Activated CD8-positive, alpha-beta memory T cell treated with anti-CD3 and anti-CD28 coated beads for 24 hours (primary cell): Measurements from ENCODE around the gene INS.

Experiments used
- DNase-seq: peaks from one replicate; pipeline ENCODE4 v3.0.0-alpha.2; 2020

The INS gene

DNA sequence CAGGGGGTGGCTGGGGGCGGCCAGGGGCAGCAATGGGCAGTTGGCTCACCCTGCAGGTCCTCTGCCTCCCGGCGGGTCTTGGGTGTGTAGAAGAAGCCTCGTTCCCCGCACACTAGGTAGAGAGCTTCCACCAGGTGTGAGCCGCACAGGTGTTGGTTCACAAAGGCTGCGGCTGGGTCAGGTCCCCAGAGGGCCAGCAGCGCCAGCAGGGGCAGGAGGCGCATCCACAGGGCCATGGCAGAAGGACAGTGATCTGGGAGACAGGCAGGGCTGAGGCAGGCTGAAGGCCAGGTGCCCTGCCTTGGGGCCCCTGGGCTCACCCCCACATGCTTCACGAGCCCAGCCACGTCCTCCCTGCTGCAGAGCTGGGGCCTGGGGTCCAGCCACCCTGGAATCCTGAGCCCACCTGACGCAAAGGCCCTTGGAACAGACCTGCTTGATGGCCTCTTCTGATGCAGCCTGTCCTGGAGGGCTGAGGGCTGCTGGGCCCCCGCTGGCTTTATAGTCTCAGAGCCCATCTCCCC lies at the start of gene INS:
TSS of gene INS (minus strand) at position 474 of the 524 bp plus-strand sequence. CDS start at position 236, 238 bp downstream.
- DNase-seq, result no peak

DNA sequence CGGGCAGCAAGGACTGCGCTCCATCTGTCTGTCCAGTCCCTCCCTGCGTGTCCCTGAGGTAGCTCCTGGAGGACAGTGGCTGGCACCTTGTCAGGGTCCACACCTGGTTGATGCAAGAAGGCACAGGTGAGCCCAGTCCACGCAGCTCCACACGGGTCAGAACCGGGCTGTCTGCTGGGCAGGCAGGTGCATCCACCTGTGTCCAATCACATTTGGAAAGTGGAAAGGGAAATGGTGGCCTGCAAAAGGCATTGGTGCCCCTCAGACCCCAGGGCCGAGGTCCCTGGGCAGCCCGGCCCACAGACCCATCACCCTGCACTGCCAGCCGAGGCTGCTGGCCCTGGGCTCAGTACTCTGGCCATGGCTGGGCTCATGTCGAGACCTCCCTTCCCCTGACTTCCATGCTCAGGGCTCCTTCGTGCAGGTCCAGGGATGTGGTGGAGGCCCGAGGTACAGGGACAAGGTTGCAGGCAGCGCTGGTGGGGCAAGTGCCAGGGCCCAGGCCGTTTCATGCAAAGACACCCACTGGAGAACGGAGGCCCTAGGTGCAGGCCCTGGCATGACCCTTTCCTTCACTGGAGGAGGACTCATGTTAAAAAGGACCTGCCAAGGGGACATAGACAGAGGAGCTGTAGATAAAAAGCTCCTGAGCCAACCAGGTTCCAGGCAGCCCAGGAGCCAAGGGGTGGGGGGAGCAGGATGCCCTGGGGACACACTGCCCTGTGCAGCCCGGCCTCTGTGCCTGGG lies 49.5 kb upstream of the INS start:
- peak; percentile 53 for DNase-seq

DNA sequence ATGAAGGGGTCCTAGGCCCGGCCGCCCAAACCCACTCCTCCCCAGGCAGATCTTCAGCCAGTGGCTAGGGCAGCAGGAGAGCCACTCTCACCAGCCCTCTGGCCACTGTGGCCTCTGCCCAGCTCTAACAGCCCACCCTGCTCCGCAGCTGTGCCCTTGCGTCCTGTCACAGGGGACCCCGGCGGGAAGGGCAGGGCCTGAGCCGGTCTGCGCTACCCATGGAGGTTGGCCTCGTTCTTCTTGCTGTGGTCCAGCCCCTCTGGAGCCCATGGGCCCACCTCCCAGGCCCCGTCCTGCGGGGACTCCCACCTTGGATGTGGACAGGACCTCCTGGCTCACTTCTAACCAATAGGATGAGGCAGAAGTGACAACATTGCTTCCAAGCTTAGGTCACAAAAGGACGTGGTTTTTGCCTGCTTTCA lies 48.9 kb upstream of the INS start:
- DNase-seq, result peak; percentile 44

DNA sequence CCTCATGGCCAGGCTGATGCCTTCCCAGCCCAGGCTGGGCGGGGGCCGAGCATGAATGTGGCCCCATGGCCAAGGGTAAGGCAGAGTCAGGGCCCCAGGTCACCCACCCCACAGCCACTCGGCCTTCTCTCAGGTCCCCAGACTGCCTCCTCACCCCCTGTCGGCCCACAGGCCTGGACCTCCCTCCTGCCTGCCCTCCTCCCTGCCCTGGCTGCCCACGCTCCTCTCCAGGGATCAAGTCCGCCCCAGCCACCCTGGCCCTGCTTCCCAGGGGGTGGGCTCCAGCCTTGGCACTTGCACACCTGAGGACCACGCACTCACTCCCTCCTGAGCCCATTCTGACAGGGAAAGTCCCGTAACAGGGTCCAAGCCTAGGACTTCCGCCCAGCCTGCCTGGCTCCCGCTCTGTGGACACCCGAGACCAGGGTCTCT lies 48.4 kb upstream of the INS start:
- peak; percentile 47 for DNase-seq

DNA sequence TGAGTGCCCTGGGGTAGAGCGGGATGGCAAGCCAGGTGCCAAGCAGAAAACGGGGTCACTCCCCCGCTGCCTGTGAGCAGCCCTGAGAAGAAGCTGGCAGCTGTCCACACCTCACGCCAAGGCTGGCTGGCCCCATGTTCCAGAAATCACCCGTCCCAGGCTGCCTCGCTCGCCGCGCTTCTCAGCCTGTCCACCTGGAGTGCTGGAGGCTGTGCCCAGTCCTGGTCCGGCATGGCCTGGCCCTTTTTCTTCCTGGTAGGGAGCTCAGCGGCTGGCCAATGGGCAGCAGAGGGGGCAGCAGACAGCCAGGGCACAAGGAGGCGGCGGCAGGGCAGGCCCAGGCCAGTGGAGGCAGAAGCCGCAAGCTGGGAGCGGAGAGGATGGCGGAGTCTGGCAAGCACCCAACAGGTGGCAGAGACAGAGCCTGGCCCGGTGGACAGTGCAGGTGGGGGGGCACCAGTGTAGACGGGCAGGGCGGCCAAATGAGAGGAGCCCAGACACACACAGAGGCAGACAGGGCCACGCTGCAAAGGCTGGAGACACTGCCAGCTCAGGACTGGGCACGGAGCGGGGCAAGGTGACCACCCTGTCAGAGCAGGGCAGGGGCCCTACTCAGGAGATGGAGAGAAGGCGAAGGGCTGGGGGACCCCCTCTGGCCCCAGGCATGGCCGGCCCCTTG lies 47.8 kb upstream of the INS start:
- peak; percentile 40 for DNase-seq

DNA sequence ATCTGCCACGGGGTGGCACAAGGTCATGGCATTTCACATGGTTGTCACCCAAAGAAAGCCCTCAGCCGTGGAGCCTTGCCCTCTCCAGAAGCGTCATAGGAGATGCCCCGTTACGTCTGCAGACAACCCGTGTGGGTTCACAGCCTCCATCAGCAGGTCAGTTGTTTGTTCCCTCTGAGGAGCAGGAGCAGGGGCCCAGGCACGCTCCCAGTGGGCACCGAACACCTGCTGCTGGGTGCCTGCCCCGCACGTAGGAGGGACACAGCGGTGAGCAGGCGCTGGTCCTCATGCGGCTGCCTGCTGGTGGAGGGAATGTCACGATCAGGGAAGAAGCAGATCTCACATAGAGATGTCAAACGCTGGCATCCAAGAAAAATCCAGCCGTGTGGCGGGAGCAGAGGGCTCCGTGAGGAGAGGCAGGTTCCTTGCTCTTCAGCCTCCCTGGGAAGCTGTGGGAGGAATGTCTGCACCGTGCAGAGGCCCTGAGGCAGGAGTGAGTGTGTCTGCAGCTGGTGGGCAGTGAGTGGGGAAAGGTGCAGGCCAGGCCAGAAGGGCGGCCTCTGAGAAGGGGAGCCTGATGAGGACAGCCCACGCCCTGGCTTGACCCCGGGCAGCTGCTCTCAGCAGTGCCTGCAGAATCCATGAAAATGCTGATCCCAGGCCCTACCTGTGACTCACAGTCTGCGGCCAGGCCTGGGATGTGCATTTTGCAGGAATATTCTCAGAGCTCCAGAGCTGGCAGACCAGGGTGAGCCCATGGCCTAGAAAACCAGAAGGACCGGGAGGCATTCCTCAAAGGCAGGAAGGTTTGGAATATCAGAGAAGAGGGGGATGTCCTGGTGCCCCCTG lies 47.0 kb upstream of the INS start:
- DNase-seq, result peak; percentile 47

DNA sequence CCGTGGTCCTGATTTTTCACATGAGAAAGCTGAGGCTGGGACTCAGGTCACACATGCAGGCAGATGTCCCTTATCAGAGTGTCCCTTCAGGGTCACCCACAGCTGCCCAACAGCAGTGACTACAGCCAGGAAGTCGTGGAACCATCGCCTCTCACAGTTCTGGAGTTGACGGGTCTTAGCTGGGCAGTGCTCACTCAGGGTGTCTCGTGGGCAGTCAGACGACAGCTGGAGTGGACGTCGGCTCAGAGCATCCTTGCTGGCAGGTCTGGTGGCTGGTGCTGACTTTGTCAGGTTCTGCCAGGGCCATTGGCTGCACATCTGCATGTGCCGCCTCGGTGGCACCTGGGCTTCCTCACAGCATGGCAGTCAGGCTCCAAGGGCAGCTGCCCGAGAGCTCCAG lies 46.2 kb upstream of the INS start:
- peak; percentile 30 for DNase-seq

DNA sequence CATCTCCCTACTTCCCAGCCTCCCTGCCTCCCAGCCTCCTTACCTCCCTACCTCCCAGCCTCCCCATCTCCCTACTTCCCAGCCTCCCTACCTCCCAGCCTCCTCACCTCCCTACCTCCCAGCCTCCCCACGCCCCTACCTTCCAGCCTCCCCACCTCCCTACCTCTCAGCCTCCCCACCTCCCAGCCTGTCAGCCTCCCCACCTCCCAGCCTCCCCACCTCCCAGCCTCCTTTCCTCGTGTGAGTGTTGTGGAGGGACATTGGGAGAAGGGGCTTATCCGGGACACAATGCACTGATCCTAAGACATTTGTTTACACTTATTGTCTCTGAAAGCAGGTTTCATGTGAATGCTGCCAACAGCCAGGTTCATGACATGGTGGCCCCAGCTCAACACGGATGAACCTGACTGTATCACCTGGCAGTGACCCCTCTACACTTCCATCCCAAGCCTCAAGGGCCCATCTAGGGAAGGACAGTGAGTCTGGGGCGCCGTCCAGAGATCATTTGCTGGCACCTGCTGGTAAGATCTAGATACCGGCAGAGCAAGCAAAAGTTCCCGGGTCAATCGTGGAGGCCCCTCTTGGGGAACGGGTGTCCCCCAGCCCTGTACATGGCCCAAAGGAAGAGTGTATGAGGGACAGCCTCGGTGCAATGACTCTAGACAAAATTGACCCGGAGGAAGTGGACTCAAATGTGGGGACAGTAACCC lies 45.1 kb upstream of the INS start:
- peak; percentile 32 for DNase-seq

DNA sequence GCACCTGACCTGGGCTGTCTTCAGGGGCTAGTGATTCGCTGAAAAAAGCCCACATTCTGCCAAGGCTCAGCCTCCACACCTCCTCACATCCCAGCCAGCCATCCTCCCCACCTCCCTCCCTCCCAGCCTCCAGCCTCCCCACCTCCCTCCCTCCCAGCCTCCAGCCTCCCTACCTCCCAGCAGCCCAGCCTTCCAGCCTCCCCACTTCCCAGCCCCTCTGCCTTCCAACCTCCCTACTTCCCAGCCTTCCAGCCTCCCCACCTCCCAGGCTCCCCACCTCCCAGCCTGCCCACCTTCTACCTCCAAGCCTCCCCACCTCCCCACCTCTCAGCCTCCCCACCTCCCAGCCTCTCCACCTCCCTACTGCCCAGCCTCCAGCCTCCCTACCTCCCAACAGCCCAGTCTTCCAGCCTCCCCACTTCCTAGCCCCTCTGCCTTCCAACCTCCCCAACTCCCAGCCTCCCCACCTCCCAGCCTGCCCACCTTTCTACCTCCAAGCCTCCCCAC lies 44.3 kb upstream of the INS start:
- DNase-seq, result peak; percentile 21

DNA sequence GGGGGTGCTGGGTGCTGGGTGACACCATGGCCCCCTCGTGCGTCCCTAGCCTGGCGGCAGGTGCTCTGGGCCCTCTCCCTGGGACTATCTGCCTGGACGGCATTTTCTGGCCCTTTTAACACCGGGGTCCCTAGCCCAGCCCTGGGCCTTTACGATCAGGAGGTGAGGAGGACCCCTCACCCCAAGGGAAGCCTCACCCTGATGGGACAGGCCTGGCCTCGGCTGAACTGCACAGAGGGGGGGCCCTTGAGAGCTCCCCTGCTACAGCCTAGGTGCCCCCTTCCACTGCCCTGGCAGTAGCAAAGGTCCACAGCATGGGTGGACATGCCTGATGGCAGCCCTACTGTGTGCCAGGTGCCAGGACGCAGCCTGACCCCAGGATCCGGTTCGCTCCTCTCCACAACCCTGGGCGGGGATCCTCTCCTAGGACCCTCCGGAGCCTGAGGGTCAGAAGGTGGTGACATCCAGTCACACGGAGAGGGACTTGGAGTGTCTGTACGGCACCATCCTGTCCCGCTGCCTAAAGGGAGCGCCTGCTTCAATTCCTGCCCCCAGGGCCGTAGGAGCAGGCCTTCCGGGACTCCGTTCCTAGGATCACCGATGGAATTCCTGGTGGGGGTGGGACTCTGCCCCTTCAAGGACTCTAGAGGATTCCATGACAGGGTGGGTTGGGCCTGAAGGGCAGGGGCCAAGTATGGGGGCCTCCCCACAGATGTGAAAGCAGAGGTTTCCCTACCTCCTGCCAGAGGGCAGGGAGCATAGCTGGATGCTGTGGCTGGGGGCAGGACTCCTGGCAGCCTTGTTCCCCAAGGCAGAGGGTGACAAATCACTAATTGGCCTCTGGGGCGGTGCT lies 43.6 kb upstream of the INS start:
- peak; percentile 52 for DNase-seq

DNA sequence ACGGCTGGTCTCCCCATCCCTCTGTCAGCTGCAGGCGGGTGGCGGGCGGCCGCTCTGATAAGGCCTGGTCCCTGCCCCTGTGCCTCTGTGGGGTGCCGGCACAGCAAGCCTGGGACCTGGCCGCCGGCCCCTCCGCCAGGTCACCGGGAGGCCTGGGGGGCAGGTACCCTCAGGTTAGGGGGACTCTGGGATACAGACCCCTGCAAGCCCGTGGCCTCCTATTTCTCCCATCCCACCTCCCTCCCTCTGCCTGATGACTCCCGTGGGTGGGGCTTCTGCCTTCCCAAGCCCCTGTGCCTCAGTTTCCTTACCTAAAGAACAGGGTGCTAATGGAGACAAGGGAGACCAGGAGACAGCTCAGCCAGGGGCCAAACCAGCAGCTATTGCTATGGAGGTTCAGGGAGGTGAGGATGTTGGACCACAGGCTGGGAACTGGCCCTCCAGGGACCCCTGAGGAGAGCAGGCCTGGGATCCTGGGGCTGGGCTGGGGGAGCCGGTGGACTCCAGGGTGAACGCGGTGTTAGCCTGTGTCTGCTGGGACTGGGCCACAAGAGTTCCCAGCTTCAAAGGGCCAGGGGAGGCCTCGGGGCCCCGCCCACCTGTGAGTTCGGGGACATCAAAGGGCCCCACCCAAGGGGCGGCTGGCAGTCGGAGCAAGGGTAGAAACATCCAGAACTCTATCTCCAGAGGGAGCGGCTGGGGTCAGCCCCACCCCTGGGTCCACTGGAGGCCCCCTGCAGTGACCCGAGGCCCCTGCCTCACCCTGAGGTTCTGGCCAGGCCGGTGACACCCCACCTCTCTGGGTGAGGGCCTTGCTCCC lies 42.6 kb upstream of the INS start:
- no peak for DNase-seq

DNA sequence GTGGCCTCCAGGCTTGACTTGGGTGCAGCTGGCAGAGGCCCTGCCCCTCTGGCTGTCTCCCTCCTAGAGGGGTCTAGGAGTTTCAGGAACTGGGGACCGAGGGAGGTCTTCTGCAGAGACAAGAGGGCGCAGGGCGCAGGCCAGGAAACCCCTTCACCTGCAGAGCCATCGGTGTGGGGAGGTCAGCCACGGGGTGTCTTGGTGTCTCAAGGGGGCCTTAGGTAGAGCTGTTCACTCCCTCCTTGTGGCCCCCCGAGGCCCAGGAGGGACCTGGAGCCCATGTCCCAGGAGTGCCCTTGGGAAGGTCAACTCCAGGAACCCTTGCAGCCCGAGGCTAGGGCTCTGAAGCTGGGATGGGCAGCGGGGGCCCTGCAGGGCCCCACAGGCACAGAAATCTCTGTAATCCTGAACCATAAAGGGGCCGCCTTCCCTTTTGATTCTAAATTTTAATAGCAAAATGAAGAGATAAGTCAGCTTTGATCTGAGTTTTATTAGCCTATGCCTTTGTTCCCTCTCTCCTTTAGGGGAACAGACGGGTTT lies 42.0 kb upstream of the INS start:
- DNase-seq, result no peak

DNA sequence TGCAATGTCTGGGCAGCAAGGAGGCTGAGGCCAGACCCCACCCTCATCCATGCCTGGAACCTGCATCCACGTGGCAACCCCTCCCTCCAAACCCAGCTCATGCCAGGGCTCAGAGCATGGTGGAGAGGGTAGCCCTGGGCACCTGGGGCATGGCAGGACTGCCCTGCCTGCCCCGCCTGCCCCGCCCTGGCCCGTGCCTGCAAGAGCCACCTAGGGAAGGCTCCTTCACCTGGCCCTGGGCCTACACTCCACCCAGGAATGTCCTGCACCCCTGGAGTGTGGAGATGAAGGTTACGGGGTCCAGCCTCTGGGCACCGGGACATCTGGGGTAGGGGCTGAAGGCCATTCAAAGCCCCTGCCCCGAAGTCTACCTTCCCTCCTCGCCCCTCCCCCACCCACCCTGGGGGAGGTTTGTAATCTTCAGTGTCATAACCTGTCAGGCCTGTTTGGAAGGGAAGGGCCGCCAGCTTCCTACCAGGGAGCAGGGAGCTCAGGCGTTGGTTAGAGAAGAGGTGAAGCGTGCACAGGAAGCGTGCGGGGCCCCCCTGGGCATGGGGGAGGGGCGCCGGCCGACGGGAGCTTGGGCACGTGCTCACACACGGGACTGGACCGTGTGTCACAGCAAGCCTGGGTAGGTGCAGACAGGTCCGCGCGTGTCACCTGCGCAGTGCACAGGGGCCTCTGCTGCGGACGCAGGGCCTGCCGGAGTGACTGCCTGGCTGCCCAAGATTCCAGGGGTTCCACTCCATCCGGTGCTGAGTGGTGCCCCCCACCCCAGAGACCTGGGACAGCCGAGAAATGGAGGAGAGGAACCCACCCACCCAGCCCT lies 41.3 kb upstream of the INS start:
- no peak for DNase-seq

DNA sequence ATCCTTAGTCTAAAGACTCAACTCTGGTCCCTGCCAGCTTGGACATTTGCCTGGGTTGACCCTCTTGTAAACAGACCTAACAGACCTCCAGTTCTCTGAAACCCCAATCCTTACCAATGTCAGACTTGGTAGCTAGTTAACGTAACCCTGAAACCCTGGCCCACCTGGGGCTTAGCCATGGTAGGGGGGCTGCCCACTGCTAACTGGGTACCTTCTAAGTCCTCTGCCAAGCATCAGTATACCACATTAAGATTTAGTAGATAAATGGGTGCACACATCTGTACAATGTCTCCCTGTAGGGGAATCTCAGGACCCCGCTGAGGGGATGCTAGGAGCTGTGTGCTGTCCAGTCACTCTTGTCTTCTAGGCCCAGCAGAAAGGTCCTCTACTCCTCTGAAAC lies 40.5 kb upstream of the INS start:
- no peak for DNase-seq

DNA sequence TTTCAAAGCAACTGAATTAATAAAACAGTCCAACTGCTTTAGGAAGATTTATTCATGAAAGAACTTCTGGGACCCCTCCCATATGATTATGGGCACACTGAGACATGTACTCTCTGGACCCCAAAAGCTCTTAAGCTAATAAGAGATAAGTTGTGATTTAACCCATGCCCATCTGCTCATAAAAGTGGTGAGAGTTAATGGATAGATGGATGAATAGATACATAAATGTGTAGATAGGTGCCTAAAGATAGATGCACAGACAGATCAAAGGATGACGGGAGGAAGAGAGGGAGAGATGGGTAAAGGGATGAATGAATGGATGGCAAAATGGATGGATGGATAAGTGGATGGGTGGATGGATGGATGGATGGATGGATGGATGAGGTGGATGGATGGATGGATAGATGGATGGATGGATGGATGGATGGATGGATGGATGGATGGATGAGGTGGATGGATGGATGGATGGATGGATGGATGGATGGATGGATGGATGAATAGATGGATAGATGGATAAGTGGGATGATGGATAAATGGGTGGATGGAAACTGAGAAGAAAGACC lies 40.0 kb upstream of the INS start:
- DNase-seq, result no peak

DNA sequence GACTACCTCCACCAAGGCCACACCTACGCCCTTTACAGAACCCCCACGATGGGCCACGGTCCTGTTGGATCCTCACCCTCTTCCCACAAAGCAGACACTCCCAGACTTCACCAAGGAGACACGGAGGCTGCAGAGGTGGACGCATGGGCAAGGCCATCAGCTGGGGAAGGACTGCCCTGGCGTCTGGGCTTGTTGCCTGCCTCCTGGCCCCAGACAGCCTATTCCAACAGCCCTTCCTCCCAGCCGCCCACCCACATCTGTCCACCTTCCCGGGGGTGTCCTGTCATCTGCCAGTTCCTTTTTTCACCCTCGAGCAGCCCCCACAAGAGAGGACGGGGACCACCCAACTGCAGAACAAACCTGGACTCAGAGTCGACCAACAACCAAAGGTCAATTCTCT lies 39.5 kb upstream of the INS start:
- no peak for DNase-seq

DNA sequence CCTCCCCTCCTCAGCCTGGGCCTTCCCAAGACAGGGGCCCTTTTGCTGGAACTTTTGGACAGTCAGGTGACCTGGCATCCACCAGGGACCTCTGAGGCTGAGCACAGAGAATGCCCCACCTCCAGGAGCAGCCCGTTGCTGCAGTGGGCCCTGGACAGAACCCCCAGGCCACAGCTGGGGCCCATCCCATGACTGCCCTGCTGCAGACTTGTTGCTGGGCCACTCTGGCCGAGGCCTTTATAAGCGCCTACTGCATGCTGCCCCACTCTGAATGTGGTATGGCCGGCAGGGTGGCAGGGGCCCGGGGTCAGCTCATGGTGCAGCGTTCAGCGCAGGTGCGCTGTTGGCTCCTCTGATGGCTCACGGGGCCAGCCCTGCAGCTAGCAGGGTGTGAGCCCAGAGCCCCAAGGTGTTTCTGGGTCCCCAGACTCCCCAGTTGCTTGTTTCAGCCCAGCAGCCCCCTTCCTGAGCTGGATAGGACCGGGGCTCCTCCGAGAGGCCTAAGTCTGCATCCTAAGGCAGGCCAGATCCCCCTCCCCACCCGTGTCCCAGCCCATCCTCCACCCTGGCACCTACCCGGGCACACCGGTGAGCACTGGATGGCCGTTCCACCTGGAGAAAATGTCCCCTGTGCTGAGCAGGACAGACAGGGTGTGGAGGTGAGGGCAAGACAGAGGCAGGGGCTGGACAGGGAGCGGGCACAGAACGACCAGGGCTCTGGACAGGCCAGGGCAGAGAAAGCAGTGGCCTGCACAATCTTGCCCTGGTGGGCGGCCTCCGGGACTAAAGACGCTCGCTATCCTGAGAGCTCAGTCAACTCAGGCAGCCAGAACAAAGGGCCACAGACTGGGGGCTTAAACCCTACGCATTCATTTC lies 38.7 kb upstream of the INS start:
- no peak for DNase-seq
